SK-N-SH treated with all-trans-retinoic acid at 6 μM for 48 hours (cell line): ENCODE measurements around the gene ATP5F1C.

Experiments
- ATAC-seq: fragments of 200-7000 bp; cut with Tn5 transposase; 3 replicates; pipeline ENCODE4 v1.9.1; 2020; ENCODE audit warnings: mild to moderate bottlenecking, moderate library complexity
- ARNTL ChIP-seq: fragments of 450-650 bp; formaldehyde crosslinking; IDR thresholded peaks from 2 replicates; pipeline ENCODE4 v1.5.0; 2020; ENCODE audit warnings: low read depth, mild to moderate bottlenecking, moderate library complexity, borderline replicate concordance
- BACH2 ChIP-seq: fragments of 250-450 bp; sonication (Bioruptor Pico); IDR thresholded peaks from 2 replicates; pipeline ENCODE4 v1.9.0; 2021; ENCODE audit warnings: mild to moderate bottlenecking, borderline replicate concordance
- CREB5 ChIP-seq: fragments of 250-450 bp; sonication (Bioruptor Pico); IDR thresholded peaks from 2 replicates; pipeline ENCODE4 v1.5.1; 2020; ENCODE audit warnings: low read depth, mild to moderate bottlenecking, moderate library complexity
- CSDC2 ChIP-seq: fragments of 250-450 bp; sonication (Bioruptor Pico); IDR thresholded peaks from 2 replicates; pipeline ENCODE4 v1.5.0; 2020; ENCODE audit warnings: mild to moderate bottlenecking, moderate library complexity
- CSRNP3 ChIP-seq: fragments of 250-450 bp; sonication (Bioruptor Pico); IDR thresholded peaks from 2 replicates; pipeline ENCODE4 v1.5.1; 2021; ENCODE audit warnings: mild to moderate bottlenecking, moderate library complexity
- GLIS3 ChIP-seq: fragments of 250-450 bp; sonication (Bioruptor Pico); IDR thresholded peaks from 2 replicates; pipeline ENCODE4 v1.5.0; 2020; ENCODE audit warnings: mild to moderate bottlenecking, moderate library complexity
- ISL1 ChIP-seq: fragments of 250-450 bp; sonication (Bioruptor Pico); IDR thresholded peaks from 2 replicates; pipeline ENCODE4 v2.1.2; 2022; ENCODE audit warnings: mild to moderate bottlenecking, moderate library complexity
- OSR1 ChIP-seq: fragments of 250-450 bp; sonication (Bioruptor Pico); IDR thresholded peaks from 2 replicates; pipeline ENCODE4 v1.8.0; 2022; ENCODE audit warnings: moderate library complexity, mild to moderate bottlenecking, inconsistent platforms
- PATZ1 ChIP-seq: fragments of 250-450 bp; sonication (Bioruptor Pico); IDR thresholded peaks from 2 replicates; pipeline ENCODE4 v1.8.0; 2020; ENCODE audit warnings: mild to moderate bottlenecking, moderate library complexity, borderline replicate concordance
- POU6F1 ChIP-seq: fragments of 250-450 bp; sonication (Bioruptor Pico); IDR thresholded peaks from 2 replicates; pipeline ENCODE4 v1.8.0; 2021; ENCODE audit warnings: low read depth, mild to moderate bottlenecking, moderate library complexity, borderline replicate concordance
- RARB ChIP-seq: fragments of 250-450 bp; sonication (Bioruptor Pico); IDR thresholded peaks from 2 replicates; pipeline ENCODE4 v1.8.0; 2021; ENCODE audit warnings: mild to moderate bottlenecking, moderate library complexity
- SNAI2 ChIP-seq: fragments of 250-450 bp; sonication (Bioruptor Pico); IDR thresholded peaks from 2 replicates; pipeline ENCODE4 v1.5.0; 2020; ENCODE audit warnings: mild to moderate bottlenecking, moderate library complexity
- TCF4 ChIP-seq: fragments of 250-450 bp; sonication (Bioruptor Pico); IDR thresholded peaks from 2 replicates; pipeline ENCODE4 v1.8.0; 2021; ENCODE audit warnings: mild to moderate bottlenecking, moderate library complexity, borderline replicate concordance
- TOX ChIP-seq: fragments of 250-450 bp; sonication (Bioruptor Pico); IDR thresholded peaks from 2 replicates; pipeline ENCODE4 v1.8.0; 2021; ENCODE audit warnings: mild to moderate bottlenecking, moderate library complexity, borderline replicate concordance
- TSHZ2 ChIP-seq: fragments of 250-450 bp; sonication (Bioruptor Pico); IDR thresholded peaks from 2 replicates; pipeline ENCODE4 v1.5.0; 2020; ENCODE audit warnings: mild to moderate bottlenecking, moderate library complexity
- ZC3H10 ChIP-seq: fragments of 250-450 bp; sonication (Bioruptor Pico); IDR thresholded peaks from 2 replicates; pipeline ENCODE4 v1.5.1; 2021; ENCODE audit warnings: mild to moderate bottlenecking, moderate library complexity
- ZFP3 ChIP-seq: fragments of 250-450 bp; sonication (Bioruptor Pico); IDR thresholded peaks from 2 replicates; pipeline ENCODE4 v1.5.0; 2020; ENCODE audit warnings: mild to moderate bottlenecking, moderate library complexity
- ZFP30 ChIP-seq: fragments of 450-650 bp; formaldehyde crosslinking; IDR thresholded peaks from 2 replicates; pipeline ENCODE4 v1.5.0; 2022; ENCODE audit warnings: mild to moderate bottlenecking, moderate library complexity
- ZNF565 ChIP-seq: fragments of 450-650 bp; formaldehyde crosslinking; conservative IDR thresholded peaks from 2 replicates; pipeline ENCODE4 v1.5.0; 2020; ENCODE audit warnings: low read depth, mild to moderate bottlenecking, moderate library complexity
- ZNF70 ChIP-seq: fragments of 450-650 bp; formaldehyde crosslinking; IDR thresholded peaks from 2 replicates; pipeline ENCODE4 v1.5.0; 2020; ENCODE audit warnings: mild to moderate bottlenecking, moderate library complexity
- ZNF8 ChIP-seq: fragments of 450-650 bp; formaldehyde crosslinking; IDR thresholded peaks from 2 replicates; pipeline ENCODE4 v1.5.0; 2020; ENCODE audit warnings: mild to moderate bottlenecking, moderate library complexity

The ATP5F1C gene

GRCh38 chr10:7804216-7804615 is 16.2 kb downstream of the ATP5F1C start:
- no peak for ATAC-seq
- TF ChIP-seq PATZ1 (no peak), ISL1 (no peak), SNAI2 (CRISPR knock-in tag) (no peak), ZFP3 (no peak), CREB5 (CRISPR knock-in tag) (no peak), GLIS3 (CRISPR knock-in tag) (no peak), TCF4 (CRISPR knock-in tag) (no peak), ZNF8 (CRISPR knock-in tag) (no peak)

- no peak for ATAC-seq
- TF ChIP-seq ZNF70 (CRISPR knock-in tag): no peak
- TF ChIP-seq PATZ1: no peak
- no peak for TF ChIP-seq POU6F1
- TF ChIP-seq ISL1: no peak
- no peak for TF ChIP-seq BACH2 (CRISPR knock-in tag)
- TF ChIP-seq TOX (CRISPR knock-in tag): no peak
- no peak for TF ChIP-seq ZC3H10 (CRISPR knock-in tag)
- no peak for TF ChIP-seq RARB (CRISPR knock-in tag)
- TF ChIP-seq ARNTL (CRISPR knock-in tag): no peak
- TF ChIP-seq OSR1 (CRISPR knock-in tag): no peak
- no peak for TF ChIP-seq GLIS3 (CRISPR knock-in tag)
- no peak for TF ChIP-seq CSRNP3 (CRISPR knock-in tag)
- TF ChIP-seq TSHZ2 (CRISPR knock-in tag): no peak
- TF ChIP-seq ZNF565 (CRISPR knock-in tag): no peak
- TF ChIP-seq ZFP30 (CRISPR knock-in tag): no peak
- TF ChIP-seq ZFP3: no peak
- no peak for TF ChIP-seq ZNF8 (CRISPR knock-in tag)
- no peak for TF ChIP-seq SNAI2 (CRISPR knock-in tag)
- no peak for TF ChIP-seq CSDC2 (CRISPR knock-in tag)
Observed at GRCh38 chr10:7804741-7805140, 16.8 kb downstream of the ATP5F1C start.
